Measurements from ENCODE around the gene ETV4. TPM values are rescaled to one million over a fixed set of nuclear protein-coding genes. Genes with fewer than 3 reads are reported as not detected.

The ETV4 gene
- total and polyA plus RNA-seq, 4 donors: 2.7 to 27.2 (median 13.9) TPM

- H3K4me1 ChIP-seq (ENCODE audit: control insufficient read depth, insufficient read depth, low read length): peaks cover 58% of the 10 kb centered on the region
- WGBS (ENCODE audit: insufficient coverage): 0% methylated on average over 19 of the region's 21 CpGs
- H3K4me3 ChIP-seq (ENCODE audit: low read depth, low read length): peak overlapping the region; percentile 40
- H3K27ac ChIP-seq (ENCODE audit: low read depth, low read length): peak overlapping the region; percentile 61
- peaks cover 2% of the 10 kb centered on the region for H3K36me3 ChIP-seq (ENCODE audit: control insufficient read depth, insufficient read depth, low read length)
- peak in 2 of 6 donors; percentile 41 to 42 for DNase-seq (ENCODE audit: low read depth in 4 of 6, low spot score in 6 of 6)
- H3K27me3 ChIP-seq (ENCODE audit: control insufficient read depth, insufficient read depth, low read length): peaks cover 41% of the 10 kb centered on the region
- H3K9me3 ChIP-seq (ENCODE audit: control insufficient read depth, insufficient read depth, low read length): no peaks in the 10 kb centered on the region
Measured at GRCh38 chr17:43545383-43545632, 832 bp downstream of the ETV4 start.

- DNase-seq (ENCODE audit: low read depth in 4 of 6, low spot score in 6 of 6): peak in 2 of 6 donors; percentile 46 to 74
- no peaks in the 10 kb centered on the region for H3K9me3 ChIP-seq (ENCODE audit: control insufficient read depth, insufficient read depth, low read length)
- peaks cover 41% of the 10 kb centered on the region for H3K27me3 ChIP-seq (ENCODE audit: control insufficient read depth, insufficient read depth, low read length)
- peaks cover 58% of the 10 kb centered on the region for H3K4me1 ChIP-seq (ENCODE audit: control insufficient read depth, insufficient read depth, low read length)
- H3K27ac ChIP-seq (ENCODE audit: low read depth, low read length): no peak overlapping the region
- peaks cover 2% of the 10 kb centered on the region for H3K36me3 ChIP-seq (ENCODE audit: control insufficient read depth, insufficient read depth, low read length)
- WGBS (ENCODE audit: insufficient coverage): 10% methylated on average over 2 of the region's 7 CpGs
- H3K4me3 ChIP-seq (ENCODE audit: low read depth, low read length): peak overlapping the region; percentile 40
Measured at GRCh38 chr17:43543771-43544575, 2.2 kb downstream of the ETV4 start.

DNA sequence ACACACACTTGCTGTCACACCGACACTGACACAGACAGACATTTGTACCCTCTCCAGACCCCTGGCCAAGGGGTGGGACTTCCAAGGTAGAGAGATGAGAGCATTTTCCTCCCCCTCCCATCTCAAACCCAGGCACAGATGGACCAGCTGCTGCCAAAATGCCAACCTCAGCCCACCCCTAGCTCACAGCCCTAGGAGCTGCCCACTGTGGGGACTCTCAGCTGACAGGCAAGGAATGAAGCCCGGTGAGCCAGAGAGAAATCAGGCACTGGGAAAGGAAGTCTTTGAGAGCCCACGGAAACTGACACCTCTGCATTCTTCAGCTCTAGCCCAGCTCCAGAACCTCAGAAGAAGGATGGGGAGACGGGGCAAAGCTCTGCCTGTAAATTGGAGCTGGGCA is 2.8 kb downstream of the ETV4 start:
- peak in 1 of 6 donors; percentile 34 for DNase-seq (ENCODE audit: low read depth in 4 of 6, low spot score in 6 of 6)
- Histone ChIP-seq H3K4me1 (ENCODE audit: control insufficient read depth, insufficient read depth, low read length) (peaks cover 58% of the 10 kb centered on the region), H3K27me3 (ENCODE audit: control insufficient read depth, insufficient read depth, low read length) (peaks cover 41% of the 10 kb centered on the region), H3K27ac (ENCODE audit: low read depth, low read length) (no peak overlapping the region), H3K4me3 (ENCODE audit: low read depth, low read length) (peak overlapping the region; percentile 40), H3K36me3 (ENCODE audit: control insufficient read depth, insufficient read depth, low read length) (peaks cover 2% of the 10 kb centered on the region), H3K9me3 (ENCODE audit: control insufficient read depth, insufficient read depth, low read length) (no peaks in the 10 kb centered on the region)
- 22% methylated on average over 2 of the region's 4 CpGs for WGBS (ENCODE audit: insufficient coverage)

GRCh38 chr17:43542859-43543258 is 3.3 kb downstream of the ETV4 start:
- no peak for DNase-seq (ENCODE audit: low read depth in 4 of 6, low spot score in 6 of 6)
- WGBS (ENCODE audit: insufficient coverage): no CpG with 5 or more reads among the region's 8 CpGs
- H3K4me1 ChIP-seq (ENCODE audit: control insufficient read depth, insufficient read depth, low read length): peaks cover 58% of the 10 kb centered on the region
- no peaks in the 10 kb centered on the region for H3K9me3 ChIP-seq (ENCODE audit: control insufficient read depth, insufficient read depth, low read length)
- H3K36me3 ChIP-seq (ENCODE audit: control insufficient read depth, insufficient read depth, low read length): peaks cover 2% of the 10 kb centered on the region
- H3K27me3 ChIP-seq (ENCODE audit: control insufficient read depth, insufficient read depth, low read length): peaks cover 41% of the 10 kb centered on the region
- no peak overlapping the region for H3K27ac ChIP-seq (ENCODE audit: low read depth, low read length)
- H3K4me3 ChIP-seq (ENCODE audit: low read depth, low read length): no peak overlapping the region

DNA sequence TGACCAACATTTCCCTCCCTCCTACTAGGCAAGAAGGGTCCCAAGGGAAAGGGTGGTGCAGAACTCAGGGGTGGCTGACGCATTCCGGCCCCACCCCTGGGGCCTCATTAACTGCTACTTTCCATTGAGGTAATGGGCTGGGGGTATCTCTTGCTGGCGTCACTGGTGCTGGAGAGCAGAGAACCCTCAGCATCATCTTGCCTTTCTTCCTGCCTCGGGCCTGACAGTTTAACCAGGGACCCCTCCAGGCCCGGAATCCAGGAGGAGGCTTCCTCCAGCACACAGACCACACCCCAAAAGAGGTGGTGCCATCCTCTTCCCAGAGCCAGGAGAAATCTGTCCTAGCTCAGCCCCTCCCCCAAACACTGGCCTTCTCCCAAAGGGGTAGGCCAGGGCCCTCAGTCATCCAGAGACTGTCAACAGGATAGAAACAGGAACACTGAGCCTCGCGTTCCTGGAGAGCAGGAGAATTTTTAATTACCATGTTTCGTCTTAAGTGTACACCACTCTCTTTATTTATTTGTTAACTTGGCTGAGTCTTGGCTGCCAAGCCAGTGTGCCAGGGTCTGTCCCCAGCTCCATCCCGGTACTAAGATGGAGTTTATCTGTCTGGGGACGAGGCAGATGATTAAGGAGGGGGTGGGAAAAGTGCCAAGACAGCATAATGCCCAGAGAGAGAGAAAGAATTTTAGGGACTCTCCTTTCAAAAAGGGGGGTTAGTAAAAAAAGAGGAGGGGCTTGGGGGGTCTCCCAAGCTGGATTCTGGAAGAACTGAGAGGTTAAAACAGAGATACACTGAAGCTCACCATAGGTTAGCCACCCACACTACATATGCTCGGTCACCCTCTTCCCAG is 5.1 kb downstream of the ETV4 start:
- peaks cover 50% of the 10 kb centered on the region for H3K4me1 ChIP-seq (ENCODE audit: control insufficient read depth, insufficient read depth, low read length)
- 44% methylated on average over 4 of the region's 11 CpGs for WGBS (ENCODE audit: insufficient coverage)
- peak in 1 of 6 donors; percentile 56 for DNase-seq (ENCODE audit: low read depth in 4 of 6, low spot score in 6 of 6)

DNA sequence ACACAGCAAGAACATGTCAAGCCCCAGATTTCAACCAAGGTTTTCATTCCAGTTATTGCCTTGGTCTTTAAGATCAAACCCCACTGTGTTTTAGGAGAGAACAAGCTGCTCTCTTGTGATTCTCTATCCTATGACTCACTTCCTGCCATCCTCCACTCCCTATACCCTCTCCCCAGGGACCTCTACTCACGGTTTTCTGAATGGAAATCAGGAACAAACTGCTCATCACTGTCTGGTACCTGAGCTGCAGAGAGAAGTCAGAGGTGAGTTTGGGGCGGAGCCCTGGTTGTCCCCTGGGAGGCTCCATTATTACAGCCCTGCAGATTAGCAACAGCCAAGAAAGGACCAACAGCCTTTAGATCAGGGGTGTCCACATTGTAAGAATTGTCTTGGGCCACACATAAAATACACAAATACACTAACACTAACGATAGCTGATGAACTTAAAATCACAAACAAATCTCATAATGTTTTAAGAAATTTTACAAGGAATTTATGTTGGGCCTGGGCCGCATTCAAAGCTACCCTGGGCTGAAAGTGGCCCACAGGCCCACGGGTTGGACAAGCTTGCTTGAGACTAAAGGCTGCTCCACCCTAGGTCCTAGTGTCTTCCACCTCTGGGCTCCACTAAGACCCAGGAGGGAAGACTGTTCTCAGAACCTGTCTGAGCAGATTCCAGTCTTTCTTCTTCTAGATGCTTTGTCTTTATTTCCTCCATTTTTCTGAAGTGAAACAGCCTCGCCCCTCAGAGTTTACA is 9.7 kb downstream of the ETV4 start:
- Histone ChIP-seq H3K27me3 (ENCODE audit: control insufficient read depth, insufficient read depth, low read length) (no peaks in the 10 kb centered on the region), H3K36me3 (ENCODE audit: control insufficient read depth, insufficient read depth, low read length) (peaks cover 11% of the 10 kb centered on the region), H3K4me1 (ENCODE audit: control insufficient read depth, insufficient read depth, low read length) (peaks cover 12% of the 10 kb centered on the region), H3K4me3 (ENCODE audit: low read depth, low read length) (no peak overlapping the region), H3K27ac (ENCODE audit: low read depth, low read length) (no peak overlapping the region), H3K9me3 (ENCODE audit: control insufficient read depth, insufficient read depth, low read length) (no peaks in the 10 kb centered on the region)
- DNase-seq (ENCODE audit: low read depth in 4 of 6, low spot score in 6 of 6): no peak
- 77% methylated on average over 3 of the region's 6 CpGs for WGBS (ENCODE audit: insufficient coverage)

More for the DNA sequence above, 5.1 kb downstream of the ETV4 start:
- no peaks in the 10 kb centered on the region for H3K9me3 ChIP-seq (ENCODE audit: control insufficient read depth, insufficient read depth, low read length)
- H3K36me3 ChIP-seq (ENCODE audit: control insufficient read depth, insufficient read depth, low read length): peaks cover 2% of the 10 kb centered on the region
- peaks cover 27% of the 10 kb centered on the region for H3K27me3 ChIP-seq (ENCODE audit: control insufficient read depth, insufficient read depth, low read length)
- no peak overlapping the region for H3K4me3 ChIP-seq (ENCODE audit: low read depth, low read length)
- no peak overlapping the region for H3K27ac ChIP-seq (ENCODE audit: low read depth, low read length)

GRCh38 chr17:43534909-43535308 is 11.2 kb downstream of the ETV4 start:
- Histone ChIP-seq H3K9me3 (ENCODE audit: control insufficient read depth, insufficient read depth, low read length) (no peaks in the 10 kb centered on the region), H3K27ac (ENCODE audit: low read depth, low read length) (no peak overlapping the region), H3K4me3 (ENCODE audit: low read depth, low read length) (no peak overlapping the region), H3K4me1 (ENCODE audit: control insufficient read depth, insufficient read depth, low read length) (peaks cover 17% of the 10 kb centered on the region), H3K36me3 (ENCODE audit: control insufficient read depth, insufficient read depth, low read length) (peaks cover 13% of the 10 kb centered on the region), H3K27me3 (ENCODE audit: control insufficient read depth, insufficient read depth, low read length) (no peaks in the 10 kb centered on the region)
- 87% methylated on average over 5 of the region's 5 CpGs for WGBS (ENCODE audit: insufficient coverage)
- no peak for DNase-seq (ENCODE audit: low read depth in 4 of 6, low spot score in 6 of 6)

- Histone ChIP-seq H3K27me3 (ENCODE audit: control insufficient read depth, insufficient read depth, low read length) (no peaks in the 10 kb centered on the region), H3K9me3 (ENCODE audit: control insufficient read depth, insufficient read depth, low read length) (no peaks in the 10 kb centered on the region), H3K4me1 (ENCODE audit: control insufficient read depth, insufficient read depth, low read length) (peaks cover 18% of the 10 kb centered on the region), H3K4me3 (ENCODE audit: low read depth, low read length) (no peak overlapping the region), H3K36me3 (ENCODE audit: control insufficient read depth, insufficient read depth, low read length) (peaks cover 22% of the 10 kb centered on the region), H3K27ac (ENCODE audit: low read depth, low read length) (no peak overlapping the region)
- DNase-seq (ENCODE audit: low read depth in 4 of 6, low spot score in 6 of 6): no peak
- 93% methylated on average over 4 of the region's 4 CpGs for WGBS (ENCODE audit: insufficient coverage)
Measured at GRCh38 chr17:43533699-43534098, 12.4 kb downstream of the ETV4 start.

DNA sequence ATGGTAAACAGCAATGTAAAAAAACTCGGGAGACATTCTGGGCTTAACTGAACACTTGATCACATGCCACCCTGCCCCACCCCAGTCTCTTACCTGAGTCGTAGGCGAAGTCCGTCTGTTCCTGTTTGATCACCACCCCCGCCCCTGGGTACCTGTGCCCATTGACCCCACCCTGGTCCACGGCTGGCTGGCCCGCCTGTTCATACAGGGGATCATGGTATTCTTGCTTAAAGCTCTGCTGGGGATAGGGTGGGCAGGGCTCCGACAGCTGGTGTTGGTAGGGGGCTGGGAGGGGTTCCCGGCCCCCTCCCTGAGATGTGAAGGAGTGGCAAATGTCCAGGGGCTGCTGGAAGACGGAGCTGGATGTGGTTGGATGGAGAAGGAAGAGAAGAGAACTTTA is 13.6 kb downstream of the ETV4 start:
- Histone ChIP-seq H3K27me3 (ENCODE audit: control insufficient read depth, insufficient read depth, low read length) (no peaks in the 10 kb centered on the region), H3K27ac (ENCODE audit: low read depth, low read length) (no peak overlapping the region), H3K36me3 (ENCODE audit: control insufficient read depth, insufficient read depth, low read length) (peaks cover 34% of the 10 kb centered on the region), H3K4me1 (ENCODE audit: control insufficient read depth, insufficient read depth, low read length) (peaks cover 25% of the 10 kb centered on the region), H3K9me3 (ENCODE audit: control insufficient read depth, insufficient read depth, low read length) (no peaks in the 10 kb centered on the region), H3K4me3 (ENCODE audit: low read depth, low read length) (no peak overlapping the region)
- no peak for DNase-seq (ENCODE audit: low read depth in 4 of 6, low spot score in 6 of 6)
- 90% methylated on average over 4 of the region's 10 CpGs for WGBS (ENCODE audit: insufficient coverage)
